Measurements from ENCODE around the gene DCAF7. TPM values are rescaled to one million over a fixed set of nuclear protein-coding genes. Genes with fewer than 3 reads are reported as not detected.

The DCAF7 gene
- polyA plus RNA-seq, 1 of the 3 experiments (the other 2 are of a cell fraction), result 63.5 TPM

DNA sequence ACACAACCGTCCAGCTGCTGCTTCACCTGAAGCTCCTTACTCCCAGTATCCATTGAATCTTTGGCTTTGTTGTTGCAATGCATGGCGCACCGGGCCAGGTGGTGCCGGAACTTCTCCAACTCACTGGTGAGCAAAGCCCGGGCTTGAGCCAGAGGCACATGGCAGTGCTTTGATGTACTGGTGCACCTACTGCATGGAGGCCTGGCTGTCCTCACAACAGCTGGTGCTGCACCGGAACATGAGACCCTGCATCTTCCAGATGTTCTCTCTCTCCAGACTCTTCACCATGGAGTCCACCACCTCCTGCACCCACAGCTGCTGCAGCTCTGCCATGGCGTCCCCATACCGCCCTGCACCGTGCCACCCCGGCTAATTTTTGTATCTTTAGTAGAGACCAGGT, 60.6 kb downstream of the DCAF7 start:
- no peak overlapping the region for H3K4me2 ChIP-seq
- no peak overlapping the region for H3K27ac ChIP-seq (ENCODE audit: low read depth in 2 of 2, low read length in 1 of 2)
- 94% methylated on average over 10 of the region's 10 CpGs for WGBS (ENCODE audit: low lambda C conversion rate)
- peaks cover 9% of the 10 kb centered on the region for H3F3A ChIP-seq (replicated peaks; ENCODE audit: insufficient read depth)
- no peak overlapping the region for H3K4me3 ChIP-seq (ENCODE audit: low read depth in 2 of 2, low read length in 1 of 2)
- no peaks in the 10 kb centered on the region for H3K4me1 ChIP-seq (ENCODE audit: control insufficient read depth in 1 of 2, insufficient read depth in 2 of 2, low read depth in 1 of 2, low read length in 1 of 2)
- no peaks in the 10 kb centered on the region for H4K20me1 ChIP-seq (ENCODE audit: insufficient read depth)
- H3K36me3 ChIP-seq (replicated peaks in 1 of 2; ENCODE audit: control insufficient read depth in 1 of 2, insufficient read depth in 2 of 2, low read length in 1 of 2), result peaks cover 29 to 33% of the 10 kb centered on the region in 2 experiments
- ChIA-PET CTCF (interaction anchor here (0.6 to 29.2 kb wide), 16 partner anchors 15 to 528 kb away, joined by 3 to 827 read pairs (median 18); partner anchors contain the start of genes CYB561, LIMD2 and MAP3K3), POLR2A (interaction anchor here (1.2 to 2.7 kb wide), 3 partner anchors 179 to 191 kb away, joined by 3 to 20 read pairs (median 10); no protein-coding TSS in a partner anchor)
- H3K9me3 ChIP-seq, result no peaks in the 10 kb centered on the region
- H3K9me2 ChIP-seq, result no peaks in the 10 kb centered on the region
- DNase-seq, result no peak
- no peak overlapping the region for H2AFZ ChIP-seq (ENCODE audit: low read depth)
- no peak overlapping the region for H3K9ac ChIP-seq
- TF ChIP-seq TCF12 (IDR thresholded peaks at IDR 0.05) (no peak), SIN3A (IDR thresholded peaks at IDR 0.05; ENCODE audit: borderline replicate concordance, low read depth, low read length) (no peak), FOXM1 (IDR thresholded peaks at IDR 0.05; ENCODE audit: low read depth) (no peak), FOXJ3 (CRISPR knock-in tag; IDR thresholded peaks at IDR 0.05) (no peak), JUND (IDR thresholded peaks at IDR 0.05) (no peak), TEAD4 (IDR thresholded peaks at IDR 0.05; ENCODE audit: borderline replicate concordance, insufficient read depth) (no peak), FOSL2 (IDR thresholded peaks at IDR 0.05; ENCODE audit: borderline replicate concordance, low read depth) (no peak), POLR2AphosphoS5 (IDR thresholded peaks at IDR 0.05; ENCODE audit: low read depth, low read length) (no peak), GABPA (IDR thresholded peaks at IDR 0.05; ENCODE audit: low read depth) (no peak)
- TF ChIP-seq, protein P1, sequence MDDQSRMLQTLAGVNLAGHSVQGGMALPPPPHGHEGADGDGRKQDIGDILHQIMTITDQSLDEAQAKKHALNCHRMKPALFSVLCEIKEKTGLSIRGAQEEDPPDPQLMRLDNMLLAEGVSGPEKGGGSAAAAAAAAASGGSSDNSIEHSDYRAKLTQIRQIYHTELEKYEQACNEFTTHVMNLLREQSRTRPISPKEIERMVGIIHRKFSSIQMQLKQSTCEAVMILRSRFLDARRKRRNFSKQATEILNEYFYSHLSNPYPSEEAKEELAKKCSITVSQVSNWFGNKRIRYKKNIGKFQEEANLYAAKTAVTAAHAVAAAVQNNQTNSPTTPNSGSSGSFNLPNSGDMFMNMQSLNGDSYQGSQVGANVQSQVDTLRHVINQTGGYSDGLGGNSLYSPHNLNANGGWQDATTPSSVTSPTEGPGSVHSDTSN (IDR thresholded peaks at IDR 0.05), result no peak
- TF ChIP-seq, protein P2, sequence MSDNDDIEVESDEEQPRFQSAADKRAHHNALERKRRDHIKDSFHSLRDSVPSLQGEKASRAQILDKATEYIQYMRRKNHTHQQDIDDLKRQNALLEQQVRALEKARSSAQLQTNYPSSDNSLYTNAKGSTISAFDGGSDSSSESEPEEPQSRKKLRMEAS (IDR thresholded peaks at IDR 0.05; ENCODE audit: low read depth), result no peak
- TF ChIP-seq, protein P3, sequence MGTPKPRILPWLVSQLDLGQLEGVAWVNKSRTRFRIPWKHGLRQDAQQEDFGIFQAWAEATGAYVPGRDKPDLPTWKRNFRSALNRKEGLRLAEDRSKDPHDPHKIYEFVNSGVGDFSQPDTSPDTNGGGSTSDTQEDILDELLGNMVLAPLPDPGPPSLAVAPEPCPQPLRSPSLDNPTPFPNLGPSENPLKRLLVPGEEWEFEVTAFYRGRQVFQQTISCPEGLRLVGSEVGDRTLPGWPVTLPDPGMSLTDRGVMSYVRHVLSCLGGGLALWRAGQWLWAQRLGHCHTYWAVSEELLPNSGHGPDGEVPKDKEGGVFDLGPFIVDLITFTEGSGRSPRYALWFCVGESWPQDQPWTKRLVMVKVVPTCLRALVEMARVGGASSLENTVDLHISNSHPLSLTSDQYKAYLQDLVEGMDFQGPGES (IDR thresholded peaks at IDR 0.05; ENCODE audit: low read depth, low read length), result no peak
- H3K27me3 ChIP-seq (ENCODE audit: insufficient read depth), result no peaks in the 10 kb centered on the region
- H3K79me2 ChIP-seq (ENCODE audit: insufficient read depth), result no peaks in the 10 kb centered on the region

DNA sequence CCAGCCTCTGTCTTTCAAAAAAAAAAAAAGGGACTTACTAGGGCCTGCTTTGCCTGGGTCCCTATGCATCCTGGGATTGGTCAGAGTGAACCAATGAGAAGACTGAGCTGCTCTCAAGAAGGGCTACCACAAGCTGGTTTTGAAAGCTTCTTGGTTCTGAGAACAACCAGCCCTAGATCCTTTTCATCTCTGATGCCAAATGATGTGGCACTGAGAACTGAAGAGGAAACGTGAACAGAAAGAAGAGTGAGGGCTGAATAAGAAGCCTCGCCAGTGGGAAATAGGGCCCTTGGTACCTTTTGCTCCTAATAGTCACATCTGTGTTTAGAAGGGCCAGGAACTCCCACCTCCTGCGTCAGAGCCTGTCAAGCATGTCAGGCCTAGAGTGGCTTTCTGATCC, 61.1 kb downstream of the DCAF7 start:
- no peak overlapping the region for H3K9ac ChIP-seq
- no peak for DNase-seq
- H4K20me1 ChIP-seq (ENCODE audit: insufficient read depth), result no peaks in the 10 kb centered on the region
- H3K4me1 ChIP-seq (ENCODE audit: control insufficient read depth in 1 of 2, insufficient read depth in 2 of 2, low read depth in 1 of 2, low read length in 1 of 2), result no peaks in the 10 kb centered on the region
- H3K9me2 ChIP-seq, result no peaks in the 10 kb centered on the region
- no peak overlapping the region for H3K4me2 ChIP-seq
- no peaks in the 10 kb centered on the region for H3K9me3 ChIP-seq
- no peak overlapping the region for H2AFZ ChIP-seq (ENCODE audit: low read depth)
- H3K27ac ChIP-seq (ENCODE audit: low read depth in 2 of 2, low read length in 1 of 2), result peak overlapping the region; percentile 6 to 11; a peak in 2 of 4 replicates
- peaks cover 9% of the 10 kb centered on the region for H3F3A ChIP-seq (replicated peaks; ENCODE audit: insufficient read depth)
- TF ChIP-seq SIN3A (IDR thresholded peaks at IDR 0.05; ENCODE audit: borderline replicate concordance, low read depth, low read length), result no peak
- TF ChIP-seq SMC3 (IDR thresholded peaks at IDR 0.05; ENCODE audit: low read depth, low read length), result no peak
- TF ChIP-seq GABPA (IDR thresholded peaks at IDR 0.05; ENCODE audit: low read depth), result no peak
- TF ChIP-seq, protein P3 (IDR thresholded peaks at IDR 0.05; ENCODE audit: low read depth, low read length), result no peak
- no peak for TF ChIP-seq JUND (IDR thresholded peaks at IDR 0.05)
- TF ChIP-seq GATA2 (CRISPR knock-in tag; IDR thresholded peaks at IDR 0.05), result no peak
- TF ChIP-seq EP300 (IDR thresholded peaks at IDR 0.05; ENCODE audit: borderline replicate concordance in 1 of 2, low read depth in 1 of 2, low read length in 1 of 2), result no peak
- no peak for TF ChIP-seq MXI1 (IDR thresholded peaks at IDR 0.05; ENCODE audit: low read depth, low read length)
- TF ChIP-seq RXRA (IDR thresholded peaks at IDR 0.05; ENCODE audit: borderline replicate concordance, low read depth), result no peak
- no peak for TF ChIP-seq YY1 (IDR thresholded peaks at IDR 0.05; ENCODE audit: low read depth)
- no peak for TF ChIP-seq FOXJ3 (CRISPR knock-in tag; IDR thresholded peaks at IDR 0.05)
- H3K36me3 ChIP-seq (replicated peaks in 1 of 2; ENCODE audit: control insufficient read depth in 1 of 2, insufficient read depth in 2 of 2, low read length in 1 of 2), result peaks cover 28 to 29% of the 10 kb centered on the region in 2 experiments
- no peak overlapping the region for H3K4me3 ChIP-seq (ENCODE audit: low read depth in 2 of 2, low read length in 1 of 2)
- 95% methylated on average over 3 of the region's 3 CpGs for WGBS (ENCODE audit: low lambda C conversion rate)
- no peaks in the 10 kb centered on the region for H3K27me3 ChIP-seq (ENCODE audit: insufficient read depth)
- POLR2A ChIA-PET, result interaction anchor here (0.6 to 2.7 kb wide), 7 partner anchors 10 to 192 kb away, joined by 3 to 20 read pairs (median 10); partner anchors contain the start of gene MAP3K3
- H3K79me2 ChIP-seq (ENCODE audit: insufficient read depth), result no peaks in the 10 kb centered on the region
- CTCF ChIA-PET, result interaction anchor here (0.6 to 29.2 kb wide), 86 partner anchors 9 to 1823 kb away, joined by 3 to 827 read pairs (median 5); partner anchors contain the start of genes CYB561, DCAF7, DDX42 and KCNH6

Data from SK-N-SH (cell line).